ENCODE measurements around the gene CCDC127. TPM values are rescaled to one million over a fixed set of nuclear protein-coding genes. Genes with fewer than 3 reads are reported as not detected.

CCDC127 gene
- total RNA-seq, 1 experiment from 2014 or later = 24.1 TPM

DNA sequence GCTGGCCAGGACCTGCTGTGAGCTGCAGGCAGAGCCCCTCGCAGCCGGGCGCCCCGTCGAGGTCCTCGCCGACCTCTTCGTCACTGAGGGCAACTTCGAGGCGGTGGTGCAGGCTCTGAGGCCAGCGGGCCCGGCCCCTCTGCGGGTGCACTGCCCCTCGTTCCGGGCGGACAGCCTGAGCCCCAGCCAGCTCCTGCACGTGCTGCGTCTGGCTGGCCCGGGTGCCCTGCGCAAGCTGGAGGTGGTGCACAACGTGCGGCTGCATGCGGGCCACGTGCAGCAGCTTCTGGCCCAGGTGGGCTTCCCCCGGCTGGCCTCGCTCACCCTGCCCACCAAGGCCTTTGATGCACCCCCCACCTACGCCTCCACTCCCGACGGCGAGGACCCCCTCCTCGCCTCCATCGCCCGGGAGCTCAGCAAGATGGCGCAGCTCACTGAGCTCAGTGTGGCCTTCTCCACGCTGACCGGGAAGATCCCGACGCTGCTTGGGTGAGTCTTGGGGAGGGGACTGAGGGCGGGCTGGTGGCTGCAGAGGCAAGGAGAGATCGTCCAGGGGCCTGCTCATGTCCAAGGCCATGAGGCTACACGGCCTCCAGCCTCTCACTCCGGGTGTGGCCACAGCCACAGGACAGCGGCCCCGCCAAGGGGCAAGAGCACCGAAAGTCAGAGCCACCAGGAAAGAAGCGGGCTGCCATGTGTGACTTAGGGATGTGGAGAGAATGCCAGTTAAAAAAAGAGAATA is 25.8 kb downstream of the CCDC127 start:
- Histone ChIP-seq H3K27ac (no peak overlapping the region), H3F3A (ENCODE audit: insufficient read depth, low read depth) (no peaks in the 10 kb centered on the region), H3K4me1 (replicated peaks; ENCODE audit: insufficient read depth) (no peaks in the 10 kb centered on the region), H2AFZ (no peak overlapping the region), H4K20me1 (ENCODE audit: insufficient read depth) (0 out of 2 replicates have a peak, but pooled peaks cover 5% of the 10 kb centered on the region), H3K27me3 (ENCODE audit: insufficient read depth, low read depth) (peaks cover 52% of the 10 kb centered on the region), H3K9me3 (ENCODE audit: insufficient read depth, low read depth) (no peaks in the 10 kb centered on the region), H3K9me2 (ENCODE audit: insufficient read depth) (no peaks in the 10 kb centered on the region), H3K4me3 (no peak overlapping the region), H3K4me2 (no peak overlapping the region), H3K36me3 (ENCODE audit: low read depth) (no peaks in the 10 kb centered on the region), H3K79me2 (ENCODE audit: low read depth) (no peaks in the 10 kb centered on the region)
- POLR2A ChIA-PET (ENCODE audit: unreplicated experiment) = no interaction called here
- CTCF ChIA-PET = no interaction called here
- intact Hi-C loops (cut with micrococcal nuclease; ENCODE audit: unreplicated experiment) = no loop called here
- no TSS peak for BruUV-seq (replicated peaks)
- TF ChIP-seq, protein P1, sequence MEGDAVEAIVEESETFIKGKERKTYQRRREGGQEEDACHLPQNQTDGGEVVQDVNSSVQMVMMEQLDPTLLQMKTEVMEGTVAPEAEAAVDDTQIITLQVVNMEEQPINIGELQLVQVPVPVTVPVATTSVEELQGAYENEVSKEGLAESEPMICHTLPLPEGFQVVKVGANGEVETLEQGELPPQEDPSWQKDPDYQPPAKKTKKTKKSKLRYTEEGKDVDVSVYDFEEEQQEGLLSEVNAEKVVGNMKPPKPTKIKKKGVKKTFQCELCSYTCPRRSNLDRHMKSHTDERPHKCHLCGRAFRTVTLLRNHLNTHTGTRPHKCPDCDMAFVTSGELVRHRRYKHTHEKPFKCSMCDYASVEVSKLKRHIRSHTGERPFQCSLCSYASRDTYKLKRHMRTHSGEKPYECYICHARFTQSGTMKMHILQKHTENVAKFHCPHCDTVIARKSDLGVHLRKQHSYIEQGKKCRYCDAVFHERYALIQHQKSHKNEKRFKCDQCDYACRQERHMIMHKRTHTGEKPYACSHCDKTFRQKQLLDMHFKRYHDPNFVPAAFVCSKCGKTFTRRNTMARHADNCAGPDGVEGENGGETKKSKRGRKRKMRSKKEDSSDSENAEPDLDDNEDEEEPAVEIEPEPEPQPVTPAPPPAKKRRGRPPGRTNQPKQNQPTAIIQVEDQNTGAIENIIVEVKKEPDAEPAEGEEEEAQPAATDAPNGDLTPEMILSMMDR (conservative IDR thresholded peaks at IDR 0.05) = no peak
- no peak for TF ChIP-seq EZH2 (IDR thresholded peaks at IDR 0.05; ENCODE audit: low read depth)
- no peak for DNase-seq

GRCh38 chr5:191036-191948 is 26.7 kb downstream of the CCDC127 start, which contains the start of gene LRRC14B:
Gene LRRC14B, plus strand, starts transcription at chr5:191495. Its CDS starts 44 bp downstream, at chr5:191539.
- DNase-seq = no peak
- Histone ChIP-seq H3K4me3 (no peak within 1 kb of the TSS), H3K4me2 (no peak within 1 kb of the TSS), H3K9me3 (ENCODE audit: insufficient read depth, low read depth) (no peaks in the 10 kb centered on the region), H3K27me3 (ENCODE audit: insufficient read depth, low read depth) (peaks cover 61% of the 10 kb centered on the region), H3K4me1 (replicated peaks; ENCODE audit: insufficient read depth) (no peaks in the 10 kb centered on the region), H4K20me1 (ENCODE audit: insufficient read depth) (0 out of 2 replicates have a peak, but pooled peaks cover 5% of the 10 kb centered on the region), H3F3A (ENCODE audit: insufficient read depth, low read depth) (no peaks in the 10 kb centered on the region), H3K79me2 (ENCODE audit: low read depth) (no peaks in the 10 kb centered on the region), H3K9me2 (ENCODE audit: insufficient read depth) (no peaks in the 10 kb centered on the region), H3K36me3 (ENCODE audit: low read depth) (no peaks in the 10 kb centered on the region), H3K27ac (no peak within 1 kb of the TSS), H2AFZ (no peak within 1 kb of the TSS)
- ChIA-PET POLR2A (ENCODE audit: unreplicated experiment) (interaction anchor here (0.8 kb wide), 1 partner anchor 323 kb away, joined by 9 read pairs; no protein-coding TSS in a partner anchor), CTCF (no interaction called here)
- TF ChIP-seq EZH2 (IDR thresholded peaks at IDR 0.05; ENCODE audit: low read depth) = no peak
- TF ChIP-seq, protein P1 (conservative IDR thresholded peaks at IDR 0.05) = no peak
- BruUV-seq (replicated peaks) = no TSS peak
- intact Hi-C loops (cut with micrococcal nuclease; ENCODE audit: unreplicated experiment) = no loop called here

DNA sequence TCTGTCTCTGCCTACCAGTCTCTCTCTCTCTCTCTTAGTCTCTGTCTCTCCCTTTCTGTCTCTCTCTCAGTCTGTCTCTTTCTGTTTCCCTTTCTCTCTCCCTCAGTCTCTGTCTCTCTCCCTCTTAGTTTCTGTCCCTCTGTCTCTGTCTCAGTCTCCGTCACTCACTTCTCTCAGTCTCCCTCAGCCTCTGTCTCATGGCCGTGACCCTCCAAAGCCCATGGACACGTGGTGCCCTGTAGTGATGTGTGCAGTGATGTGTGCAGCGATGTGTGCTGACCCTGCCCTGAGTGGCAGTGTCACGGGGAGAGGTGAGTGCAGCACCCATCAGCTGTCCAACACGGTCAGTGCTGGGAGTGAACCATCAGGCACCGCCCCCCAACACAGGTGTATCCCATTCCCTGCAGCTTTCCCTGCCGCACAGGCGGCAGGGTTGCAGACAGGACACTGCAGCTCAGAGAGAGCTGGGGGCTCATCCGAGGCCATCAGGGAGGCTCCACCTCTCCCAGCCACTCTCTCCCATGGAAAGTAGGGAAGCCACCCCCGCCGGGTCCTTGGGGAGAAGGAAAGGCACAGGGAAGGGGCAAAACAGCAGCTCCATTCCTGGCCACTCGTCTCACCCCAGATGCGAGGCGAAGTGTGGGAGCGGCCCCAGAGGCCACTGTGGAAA is 27.5 kb downstream of the CCDC127 start:
- no peak for DNase-seq
- Histone ChIP-seq H3K4me2 (no peak overlapping the region), H3K27ac (no peak overlapping the region), H3K9me3 (ENCODE audit: insufficient read depth, low read depth) (no peaks in the 10 kb centered on the region), H3K27me3 (ENCODE audit: insufficient read depth, low read depth) (peaks cover 69% of the 10 kb centered on the region), H2AFZ (no peak overlapping the region), H3K79me2 (ENCODE audit: low read depth) (no peaks in the 10 kb centered on the region), H3F3A (ENCODE audit: insufficient read depth, low read depth) (no peaks in the 10 kb centered on the region), H3K4me3 (no peak overlapping the region), H3K4me1 (replicated peaks; ENCODE audit: insufficient read depth) (no peaks in the 10 kb centered on the region), H3K9me2 (ENCODE audit: insufficient read depth) (no peaks in the 10 kb centered on the region), H4K20me1 (ENCODE audit: insufficient read depth) (no peaks in the 10 kb centered on the region), H3K36me3 (ENCODE audit: low read depth) (no peaks in the 10 kb centered on the region)
- intact Hi-C loops (cut with micrococcal nuclease; ENCODE audit: unreplicated experiment) = no loop called here
- POLR2A ChIA-PET (ENCODE audit: unreplicated experiment) = no interaction called here
- TF ChIP-seq, protein P1 (conservative IDR thresholded peaks at IDR 0.05) = no peak
- TF ChIP-seq EZH2 (IDR thresholded peaks at IDR 0.05; ENCODE audit: low read depth) = no peak
- no TSS peak for BruUV-seq (replicated peaks)
- CTCF ChIA-PET = no interaction called here

Data from PC-9 (cell line).